Melanocyte of skin (primary cell): ENCODE data around the gene PIH1D2. TPM values are rescaled to one million over a fixed set of nuclear protein-coding genes. Genes with fewer than 3 reads are reported as not detected.

Source experiments
- small RNA-seq, 2 donors: library from RNA; depleted of rRNA; stranded (forward); fragments of <200 nt; gene quantifications; one replicate each; pipeline ENCODE3, GENCODE V24; 2012
- total RNA-seq, 2 donors: library from RNA; depleted of rRNA; stranded (reverse); fragments of >200 nt; gene quantifications; 2 replicates each; pipeline ENCODE4 v1.2.3, GENCODE V29; 2012

The PIH1D2 gene
- 1 to 10 TPM; 1.3 to 3.4 TPM for total RNA-seq

GRCh38 chr11:112073941-112074811 lies at the start of gene PIH1D2, which contains the start of gene NKAPD1:
Gene PIH1D2 (minus strand): TSS chr11:112074017. CDS start chr11:112073174, 843 bp downstream.
Gene NKAPD1 (plus strand): TSS chr11:112074299. CDS start chr11:112075575, 1,276 bp downstream.

GRCh38 chr11:112086422-112087191 lies 12.8 kb upstream of the PIH1D2 start, which contains the start of the genes SDHD and TIMM8B:
Gene SDHD (plus strand): TSS chr11:112086873. CDS start chr11:112086908, 35 bp downstream.
Gene TIMM8B (minus strand): TSS chr11:112086756. CDS start chr11:112086723, 33 bp downstream.

GRCh38 chr11:112024773-112025678 lies 48.8 kb downstream of the PIH1D2 start, which contains the start of gene DLAT:
Gene DLAT (plus strand): TSS chr11:112025408. CDS start chr11:112025473, 65 bp downstream.

Small RNA genes lying within 50 kb of the gene (small RNA-seq; reads per million reads assigned to genes)
- 0 reads per million in 2 donors for gene AP000907.3
- gene RNU6-893P, result 0 reads per million in 2 donors

Other genes starting within 250 kb of the PIH1D2 start
- 10 to 100 TPM; 38.5 to 44.6 TPM for gene ALG9, start 202.4 kb downstream of the PIH1D2 start, total RNA-seq
- 1 to 10 TPM; 6.0 to 6.5 TPM for gene FDXACB1, start 194.9 kb downstream of the PIH1D2 start, total RNA-seq
- 10 to 100 TPM; 13.3 to 29.9 TPM for gene CFAP68, start 194.5 kb downstream of the PIH1D2 start, total RNA-seq
- gene CRYAB, start 162.2 kb downstream of the PIH1D2 start, total RNA-seq, result 10 to 100 TPM; 63.3 to 92.9 TPM
- gene HSPB2, start 161.3 kb downstream of the PIH1D2 start, total RNA-seq, result 1 to 10 TPM in 1 of 2 donors, under 1 TPM in 1; 1.00 to 3.1 TPM
- gene C11orf52, start 155.1 kb downstream of the PIH1D2 start, total RNA-seq, result 1 to 10 TPM in 1 of 2 donors, under 1 TPM in 1; under 0.01 to 1.4 TPM
- 10 to 100 TPM; 11.7 TPM for gene DIXDC1, start 136.7 kb downstream of the PIH1D2 start, total RNA-seq
- gene DLAT, start 48.6 kb downstream of the PIH1D2 start, total RNA-seq, result 10 to 100 TPM; 60.6 to 83.9 TPM
- gene NKAPD1, start 282 bp upstream of the PIH1D2 start, total RNA-seq, result 10 to 100 TPM; 18.3 to 22.0 TPM
- gene TIMM8B, start 12.7 kb upstream of the PIH1D2 start, total RNA-seq, result 10 to 100 TPM; 68.5 to 99.9 TPM
- 100 to 1,000 TPM; 141 to 148 TPM for gene SDHD, start 12.9 kb upstream of the PIH1D2 start, total RNA-seq
- gene IL18, start 90.1 kb upstream of the PIH1D2 start, total RNA-seq, result under 1 TPM; 0.33 to 0.34 TPM
- gene TEX12, start 93.4 kb upstream of the PIH1D2 start, total RNA-seq, result under 1 TPM; under 0.01 to 0.34 TPM
- 1 to 10 TPM in 1 of 2 donors, under 1 TPM in 1; 0.33 to 1.7 TPM for gene BCO2, start 101.5 kb upstream of the PIH1D2 start, total RNA-seq
- gene PTS, start 152.4 kb upstream of the PIH1D2 start, total RNA-seq, result 10 to 100 TPM; 25.1 to 52.6 TPM
- gene PLET1, start 186.8 kb upstream of the PIH1D2 start, total RNA-seq, result not detected